DOHH2 (cell line): Measurements from ENCODE around the gene C4BPA.

ENCODE experiments used
- EZH2phosphoT487 ChIP-seq: fragments of 200-600 bp; sonication (generic); IDR thresholded peaks from 2 replicates; pipeline ENCODE4 v1.6.1; 2017; ENCODE audit warnings: borderline replicate concordance, mild to moderate bottlenecking, antibody characterized with exemption, low read length, moderate library complexity, mixed read lengths
- TF ChIP-seq, protein P1 (sequence below): fragments of 200-600 bp; sonication (generic); IDR thresholded peaks from one replicate; pipeline ENCODE4 v1.5.1; 2014; ENCODE audit warnings: antibody characterized with exemption, mild to moderate bottlenecking, low read depth, low read length; ENCODE audit not compliant: poor library complexity, severe bottlenecking

DNA sequence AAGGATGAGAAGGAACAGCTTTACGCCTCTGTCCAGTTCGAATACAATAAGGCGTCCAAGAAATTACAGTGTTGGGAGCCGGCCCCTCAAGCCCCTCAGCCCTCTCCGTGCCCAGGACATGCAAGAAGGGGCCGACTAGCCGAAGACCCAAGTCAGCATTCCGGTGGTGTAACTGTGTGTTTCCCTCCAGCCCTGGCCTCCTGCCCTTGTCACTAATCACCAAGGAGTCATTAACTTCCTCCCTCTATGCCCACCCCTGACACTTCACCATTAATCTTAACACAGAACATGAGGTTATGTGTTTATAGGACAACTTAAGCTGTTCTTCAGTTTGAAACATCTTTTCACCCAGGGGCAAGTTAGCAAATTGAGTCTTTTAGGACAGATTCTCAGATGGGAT lies 31.8 kb upstream of the C4BPA start:
- TF ChIP-seq, protein P1, sequence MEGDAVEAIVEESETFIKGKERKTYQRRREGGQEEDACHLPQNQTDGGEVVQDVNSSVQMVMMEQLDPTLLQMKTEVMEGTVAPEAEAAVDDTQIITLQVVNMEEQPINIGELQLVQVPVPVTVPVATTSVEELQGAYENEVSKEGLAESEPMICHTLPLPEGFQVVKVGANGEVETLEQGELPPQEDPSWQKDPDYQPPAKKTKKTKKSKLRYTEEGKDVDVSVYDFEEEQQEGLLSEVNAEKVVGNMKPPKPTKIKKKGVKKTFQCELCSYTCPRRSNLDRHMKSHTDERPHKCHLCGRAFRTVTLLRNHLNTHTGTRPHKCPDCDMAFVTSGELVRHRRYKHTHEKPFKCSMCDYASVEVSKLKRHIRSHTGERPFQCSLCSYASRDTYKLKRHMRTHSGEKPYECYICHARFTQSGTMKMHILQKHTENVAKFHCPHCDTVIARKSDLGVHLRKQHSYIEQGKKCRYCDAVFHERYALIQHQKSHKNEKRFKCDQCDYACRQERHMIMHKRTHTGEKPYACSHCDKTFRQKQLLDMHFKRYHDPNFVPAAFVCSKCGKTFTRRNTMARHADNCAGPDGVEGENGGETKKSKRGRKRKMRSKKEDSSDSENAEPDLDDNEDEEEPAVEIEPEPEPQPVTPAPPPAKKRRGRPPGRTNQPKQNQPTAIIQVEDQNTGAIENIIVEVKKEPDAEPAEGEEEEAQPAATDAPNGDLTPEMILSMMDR = no peak
- no peak for TF ChIP-seq EZH2phosphoT487
